Mucosa of gallbladder (tissue), 1 donor: Measurements from ENCODE around the gene COMMD4. TPM values are rescaled to one million over a fixed set of nuclear protein-coding genes. Genes with fewer than 3 reads are reported as not detected.
"Not testable (repeated sequence)": the region's sequence is repeated elsewhere in the genome, so short reads cannot be mapped to it uniquely, and the experiment has no call there.

ENCODE experiments used
- DNase-seq: peaks from one replicate; pipeline ENCODE4 v3.0.0-alpha.2; 2020; ENCODE audit warnings: low spot score
- total RNA-seq: library from RNA; stranded (reverse); gene quantifications from one replicate; pipeline ENCODE4 v1.2.1, GENCODE V29; 2021
- donor health status: DM: no; HTN: no; CAD: no.

COMMD4 gene
- total RNA-seq, 1 donor from 2014 or later = 57.6 TPM

GRCh38 chr15:75371901-75372688, 36.2 kb downstream of the COMMD4 start:
- DNase-seq = no peak

GRCh38 chr15:75380773-75381172, 44.9 kb downstream of the COMMD4 start:
- DNase-seq = no peak

GRCh38 chr15:75383986-75384385, 48.1 kb downstream of the COMMD4 start:
- not testable (repeated sequence) for DNase-seq

Other genes with a start within 250 kb of the COMMD4 start
- gene C15orf39, start 134.2 kb upstream of the COMMD4 start, total RNA-seq = 27.0 TPM
- gene GOLGA6C, start 77.7 kb upstream of the COMMD4 start, total RNA-seq = not detected
- gene GOLGA6D, start 53.2 kb upstream of the COMMD4 start, total RNA-seq = 0.12 TPM
- 67.7 TPM for gene NEIL1, start 11.0 kb downstream of the COMMD4 start, total RNA-seq
- 229 TPM for gene MAN2C1, start 32.5 kb downstream of the COMMD4 start, total RNA-seq
- gene SIN3A, start 115.6 kb downstream of the COMMD4 start, total RNA-seq = 65.5 TPM
- gene PTPN9, start 243.3 kb downstream of the COMMD4 start, total RNA-seq = 35.4 TPM